ENCODE measurements around the gene SLF2.
"Not testable (repeated sequence)": the region's sequence is repeated elsewhere in the genome, so short reads cannot be mapped to it uniquely, and the experiment has no call there.

Gene SLF2

GRCh38 chr10:100972115-100972903 lies 59.5 kb downstream of the SLF2 start:
- TF ChIP-seq CTCF (IDR thresholded peaks at IDR 0.05; ENCODE audit: low read length, missing control alignments): no peak
- H3K4me3 ChIP-seq (replicated peaks; ENCODE audit: low read depth, low read length): no peak overlapping the region
- DNase-seq (ENCODE audit: low read depth): no peak

GRCh38 chr10:100972904-100973535 lies 60.3 kb downstream of the SLF2 start:
- DNase-seq (ENCODE audit: low read depth): no peak
- H3K4me3 ChIP-seq (replicated peaks; ENCODE audit: low read depth, low read length): no peak overlapping the region
- no peak for TF ChIP-seq CTCF (IDR thresholded peaks at IDR 0.05; ENCODE audit: low read length, missing control alignments)

GRCh38 chr10:100975397-100975796 lies 62.6 kb downstream of the SLF2 start:
- not testable (repeated sequence) for DNase-seq (ENCODE audit: low read depth); H3K4me3 ChIP-seq (replicated peaks; ENCODE audit: low read depth, low read length)

- H3K4me3 ChIP-seq (replicated peaks; ENCODE audit: low read depth, low read length): no peak overlapping the region
- DNase-seq (ENCODE audit: low read depth): no peak
- no peak for TF ChIP-seq CTCF (IDR thresholded peaks at IDR 0.05; ENCODE audit: low read length, missing control alignments)
These were observed 64.1 kb downstream of the SLF2 start for GRCh38 chr10:100976906-100977305.

GRCh38 chr10:100977436-100977835 lies 64.7 kb downstream of the SLF2 start:
- no peak for TF ChIP-seq CTCF (IDR thresholded peaks at IDR 0.05; ENCODE audit: low read length, missing control alignments)
- no peak overlapping the region for H3K4me3 ChIP-seq (replicated peaks; ENCODE audit: low read depth, low read length)
- no peak for DNase-seq (ENCODE audit: low read depth)

- H3K4me3 ChIP-seq (replicated peaks; ENCODE audit: low read depth, low read length): no peak overlapping the region
- TF ChIP-seq CTCF (IDR thresholded peaks at IDR 0.05; ENCODE audit: low read length, missing control alignments): no peak
- no peak for DNase-seq (ENCODE audit: low read depth)
These were observed 65.5 kb downstream of the SLF2 start for GRCh38 chr10:100978121-100978900.

- TF ChIP-seq CTCF (IDR thresholded peaks at IDR 0.05; ENCODE audit: low read length, missing control alignments): no peak
- no peak overlapping the region for H3K4me3 ChIP-seq (replicated peaks; ENCODE audit: low read depth, low read length)
- no peak for DNase-seq (ENCODE audit: low read depth)
These were observed 66.1 kb downstream of the SLF2 start for GRCh38 chr10:100978901-100979195.

All from fibroblast of pulmonary artery (primary cell).